HFFc6 (cell line): ENCODE measurements around the gene RAD9A. TPM values are rescaled to one million over a fixed set of nuclear protein-coding genes. Genes with fewer than 3 reads are reported as not detected.

Experiments
- DNase-seq: peaks from one replicate; pipeline ENCODE4 v3.0.0-alpha.2; 2018
- H3K27ac Mint-ChIP-seq: 2 replicates; pipeline ENCODE4 v1.8.0; 2020; ENCODE audit warnings: mild to moderate bottlenecking, mixed read lengths
- H3K27me3 Mint-ChIP-seq: 2 replicates; pipeline ENCODE4 v1.8.0; 2021; ENCODE audit warnings: mild to moderate bottlenecking, moderate library complexity, mixed read lengths; ENCODE audit not compliant: insufficient read depth
- H3K36me3 Mint-ChIP-seq: 2 replicates; pipeline ENCODE4 v1.8.0; 2021; ENCODE audit warnings: low read depth, mixed read lengths
- H3K4me1 Mint-ChIP-seq: 2 replicates; pipeline ENCODE4 v1.8.0; 2020; ENCODE audit warnings: low read depth, mixed read lengths
- H3K4me3 Mint-ChIP-seq: 2 replicates; pipeline ENCODE4 v1.8.0; 2020; ENCODE audit warnings: mild to moderate bottlenecking, moderate library complexity, mixed read lengths
- H3K9me3 Mint-ChIP-seq: 2 replicates; pipeline ENCODE4 v1.8.0; 2020; ENCODE audit warnings: mild to moderate bottlenecking, mixed read lengths
- total RNA-seq, 6 experiments: library from RNA; stranded (reverse); fragmentation: NEBNext Ultra II Directional; extraction: Animal tissue kit (Norgen Biotek cat#: 25700); gene quantifications; 2 replicates in 1 of 6; 3 replicates in 5 of 6; pipeline ENCODE4 v1.2.3, GENCODE V29; 2021
- TF ChIP-seq, protein P1 (sequence below): fragments of 200-600 bp; sonication (generic); IDR thresholded peaks from 2 replicates; pipeline ENCODE4 v1.5.0; 2021; ENCODE audit warnings: antibody characterized with exemption, mild to moderate bottlenecking

Gene RAD9A
- total RNA-seq, 6 experiments from 2014 or later = 7.6 to 10.3 (median 8.8) TPM

- Mint-ChIP-seq H3K36me3 (no peaks in the 10 kb centered on the region), H3K4me3 (peak overlapping the region; percentile 98), H3K4me1 (peaks cover 71% of the 10 kb centered on the region), H3K27ac (peak overlapping the region; percentile 100), H3K27me3 (peaks cover 5% of the 10 kb centered on the region), H3K9me3 (no peaks in the 10 kb centered on the region)
- TF ChIP-seq, protein P1, sequence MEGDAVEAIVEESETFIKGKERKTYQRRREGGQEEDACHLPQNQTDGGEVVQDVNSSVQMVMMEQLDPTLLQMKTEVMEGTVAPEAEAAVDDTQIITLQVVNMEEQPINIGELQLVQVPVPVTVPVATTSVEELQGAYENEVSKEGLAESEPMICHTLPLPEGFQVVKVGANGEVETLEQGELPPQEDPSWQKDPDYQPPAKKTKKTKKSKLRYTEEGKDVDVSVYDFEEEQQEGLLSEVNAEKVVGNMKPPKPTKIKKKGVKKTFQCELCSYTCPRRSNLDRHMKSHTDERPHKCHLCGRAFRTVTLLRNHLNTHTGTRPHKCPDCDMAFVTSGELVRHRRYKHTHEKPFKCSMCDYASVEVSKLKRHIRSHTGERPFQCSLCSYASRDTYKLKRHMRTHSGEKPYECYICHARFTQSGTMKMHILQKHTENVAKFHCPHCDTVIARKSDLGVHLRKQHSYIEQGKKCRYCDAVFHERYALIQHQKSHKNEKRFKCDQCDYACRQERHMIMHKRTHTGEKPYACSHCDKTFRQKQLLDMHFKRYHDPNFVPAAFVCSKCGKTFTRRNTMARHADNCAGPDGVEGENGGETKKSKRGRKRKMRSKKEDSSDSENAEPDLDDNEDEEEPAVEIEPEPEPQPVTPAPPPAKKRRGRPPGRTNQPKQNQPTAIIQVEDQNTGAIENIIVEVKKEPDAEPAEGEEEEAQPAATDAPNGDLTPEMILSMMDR = no peak
- no peak for DNase-seq
Observed at GRCh38 chr11:67352546-67353316, 39.1 kb upstream of the RAD9A start.

GRCh38 chr11:67353317-67354074, 38.3 kb upstream of the RAD9A start, which contains the start of gene POLD4:
TSS of gene POLD4 (minus strand) at chr11:67353546. CDS start at chr11:67353399, 147 bp downstream.
- peak within 1 kb of the TSS; percentile 100 for H3K27ac Mint-ChIP-seq
- peak within 1 kb of the TSS; percentile 98 for H3K4me3 Mint-ChIP-seq
- H3K27me3 Mint-ChIP-seq = peaks cover 5% of the 10 kb centered on the region
- no peaks in the 10 kb centered on the region for H3K9me3 Mint-ChIP-seq
- peak; percentile 92 for DNase-seq
- H3K36me3 Mint-ChIP-seq = no peaks in the 10 kb centered on the region
- TF ChIP-seq, protein P1 = no peak
- H3K4me1 Mint-ChIP-seq = peaks cover 71% of the 10 kb centered on the region

GRCh38 chr11:67354075-67355022, 37.4 kb upstream of the RAD9A start:
- Mint-ChIP-seq H3K27me3 (peaks cover 5% of the 10 kb centered on the region), H3K27ac (peak overlapping the region; percentile 100), H3K9me3 (no peaks in the 10 kb centered on the region), H3K4me3 (peak overlapping the region; percentile 98), H3K4me1 (peaks cover 70% of the 10 kb centered on the region), H3K36me3 (no peaks in the 10 kb centered on the region)
- peak; percentile 97 for DNase-seq
- TF ChIP-seq, protein P1 = peak; percentile 61

GRCh38 chr11:67355023-67355793, 36.6 kb upstream of the RAD9A start:
- no peak for DNase-seq
- H3K27me3 Mint-ChIP-seq = peaks cover 5% of the 10 kb centered on the region
- H3K9me3 Mint-ChIP-seq = no peaks in the 10 kb centered on the region
- peak overlapping the region; percentile 100 for H3K27ac Mint-ChIP-seq
- H3K4me1 Mint-ChIP-seq = peaks cover 63% of the 10 kb centered on the region
- no peaks in the 10 kb centered on the region for H3K36me3 Mint-ChIP-seq
- H3K4me3 Mint-ChIP-seq = peak overlapping the region; percentile 98
- TF ChIP-seq, protein P1 = no peak
